GM18499 (cell line): ENCODE data around the gene BCL2L13.
A peak's percentile ranks its signal among the peaks of the same experiment; 100 is the strongest.

Source experiments
- ATAC-seq: cut with Tn5 transposase; IDR thresholded peaks from one replicate; pipeline ENCODE4 v1.9.1; 2021; ENCODE audit warnings: moderate number of reproducible peaks; ENCODE audit not compliant: insufficient read depth, unreplicated experiment

BCL2L13 gene, protein sequence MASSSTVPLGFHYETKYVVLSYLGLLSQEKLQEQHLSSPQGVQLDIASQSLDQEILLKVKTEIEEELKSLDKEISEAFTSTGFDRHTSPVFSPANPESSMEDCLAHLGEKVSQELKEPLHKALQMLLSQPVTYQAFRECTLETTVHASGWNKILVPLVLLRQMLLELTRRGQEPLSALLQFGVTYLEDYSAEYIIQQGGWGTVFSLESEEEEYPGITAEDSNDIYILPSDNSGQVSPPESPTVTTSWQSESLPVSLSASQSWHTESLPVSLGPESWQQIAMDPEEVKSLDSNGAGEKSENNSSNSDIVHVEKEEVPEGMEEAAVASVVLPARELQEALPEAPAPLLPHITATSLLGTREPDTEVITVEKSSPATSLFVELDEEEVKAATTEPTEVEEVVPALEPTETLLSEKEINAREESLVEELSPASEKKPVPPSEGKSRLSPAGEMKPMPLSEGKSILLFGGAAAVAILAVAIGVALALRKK

DNA sequence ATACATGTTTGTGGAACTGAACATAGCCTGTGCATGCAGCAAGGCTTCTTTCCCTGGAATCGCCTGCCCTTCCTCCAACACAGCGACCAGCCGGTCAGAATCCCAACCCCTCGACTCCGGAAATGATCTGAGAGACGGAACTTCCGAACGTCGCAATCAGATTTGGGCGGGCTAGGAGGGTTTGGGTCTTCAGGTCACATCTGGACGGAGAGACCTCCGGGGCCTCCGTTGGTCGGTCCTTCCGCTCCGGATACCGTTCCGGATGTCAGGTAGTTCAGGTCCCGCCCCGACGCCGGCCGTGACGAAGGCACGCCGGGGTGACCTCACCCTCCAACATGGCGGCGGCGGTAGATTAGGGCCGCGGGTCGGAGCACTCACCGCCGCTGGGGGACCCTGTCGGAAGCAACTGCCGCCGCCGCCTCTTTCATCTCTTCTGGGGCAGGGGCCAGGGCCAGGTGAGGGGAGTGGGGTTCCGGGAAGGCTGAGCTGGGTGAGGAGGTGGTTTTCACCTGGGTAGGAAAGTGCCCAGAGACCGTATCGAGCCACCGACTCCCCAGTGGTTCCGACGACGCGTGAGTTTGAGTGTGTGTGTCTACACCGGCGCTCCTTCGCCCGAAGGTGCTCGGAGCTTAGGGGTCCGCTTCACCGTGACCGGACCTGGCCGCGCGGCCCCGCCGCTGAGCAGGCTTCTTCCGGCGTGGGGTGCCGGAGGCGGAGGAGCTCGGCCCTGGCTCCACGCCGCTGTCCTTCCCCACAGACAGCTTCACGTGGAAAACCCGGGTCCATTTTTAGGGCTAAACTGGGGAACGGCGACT is at the start of gene BCL2L13:
TSS of gene BCL2L13 (plus strand) at position 326 of the 815 bp plus-strand sequence. CDS start 16,955 bp downstream, outside the sequence.
- ATAC-seq, result peak; percentile 58

DNA sequence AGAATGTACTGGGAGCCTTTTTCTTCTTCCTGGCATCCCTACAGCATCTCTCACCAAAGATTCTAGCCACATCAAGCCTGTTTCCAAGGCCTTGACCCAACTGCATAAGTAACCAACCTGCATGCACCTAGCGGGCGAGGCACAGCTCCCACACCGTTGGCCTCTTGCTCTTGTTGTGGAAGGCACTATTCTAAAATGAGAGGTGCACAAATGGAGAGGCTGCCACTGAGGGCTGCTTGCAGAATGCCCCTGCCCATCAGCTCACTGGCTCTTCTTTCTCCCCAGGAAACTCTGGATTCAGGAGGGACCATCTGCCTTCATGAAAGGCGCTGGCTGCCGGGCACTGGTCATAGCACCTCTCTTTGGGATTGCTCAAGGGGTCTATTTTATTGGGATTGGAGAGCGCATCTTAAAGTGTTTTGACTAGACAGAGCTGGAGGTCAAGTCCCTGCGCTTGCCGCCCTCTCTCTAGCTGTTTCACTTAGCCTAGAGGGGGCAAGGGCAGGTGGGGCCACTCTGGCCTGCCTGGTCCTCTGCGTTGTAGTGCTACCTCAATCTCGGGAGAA is 48.7 kb upstream of the BCL2L13 start:
- no peak for ATAC-seq

DNA sequence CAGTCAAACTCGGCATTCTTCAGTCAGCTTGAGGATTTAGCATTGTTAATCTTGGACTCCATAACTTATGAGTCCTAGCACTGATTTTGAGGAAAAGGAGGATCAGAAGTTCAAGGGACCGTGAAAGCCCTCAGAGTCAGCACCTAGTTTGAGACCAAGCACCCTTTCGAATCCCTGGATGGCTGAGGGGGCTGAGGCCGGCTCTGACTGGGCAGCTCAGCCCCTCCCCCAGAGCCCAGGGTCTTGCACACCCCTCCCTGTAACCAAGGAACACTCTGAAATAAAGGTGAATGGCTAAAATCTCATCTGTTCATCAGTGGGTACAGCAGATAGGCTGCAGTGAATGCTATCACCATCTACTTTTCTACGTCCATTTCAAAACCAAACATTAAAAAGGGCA is 48.0 kb upstream of the BCL2L13 start:
- no peak for ATAC-seq

DNA sequence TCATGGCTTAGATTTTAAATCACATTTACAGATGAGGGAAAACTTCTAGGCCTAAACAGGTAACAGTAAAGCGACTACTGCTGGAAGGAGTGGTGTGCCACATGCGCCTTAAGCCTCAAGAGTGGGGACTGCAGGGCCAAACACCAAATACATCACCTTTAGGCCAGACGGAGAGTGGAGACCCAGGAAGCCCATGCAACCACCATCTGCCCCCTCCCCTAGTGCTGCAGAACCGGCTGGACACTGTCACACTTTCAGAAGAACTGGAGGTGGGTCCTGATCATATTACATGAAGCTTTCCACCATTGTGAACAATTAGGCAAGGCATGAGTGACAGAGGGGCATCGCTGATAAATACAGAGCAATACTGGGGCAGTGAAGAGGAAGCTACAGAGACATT is 46.4 kb upstream of the BCL2L13 start:
- ATAC-seq, result no peak

DNA sequence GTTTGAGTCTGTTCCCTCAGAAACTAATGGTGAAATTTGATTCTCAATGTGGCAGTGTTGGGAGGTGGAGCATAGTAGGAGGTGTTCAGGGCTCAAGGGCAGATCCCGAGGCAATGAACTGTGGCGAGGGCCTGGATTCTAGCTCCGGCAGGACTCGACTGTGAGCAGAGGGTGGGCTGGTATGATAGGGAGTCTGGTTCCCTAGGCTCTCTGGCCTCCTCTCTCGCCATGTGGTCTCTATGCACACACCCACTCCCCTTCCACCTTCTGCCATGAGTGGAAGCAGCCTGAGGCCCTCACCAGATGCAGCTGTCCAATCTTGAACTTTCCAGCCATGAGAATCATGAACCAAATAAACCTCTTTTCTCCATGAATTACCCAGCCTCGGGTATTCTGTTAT is 42.3 kb upstream of the BCL2L13 start:
- ATAC-seq, result no peak

DNA sequence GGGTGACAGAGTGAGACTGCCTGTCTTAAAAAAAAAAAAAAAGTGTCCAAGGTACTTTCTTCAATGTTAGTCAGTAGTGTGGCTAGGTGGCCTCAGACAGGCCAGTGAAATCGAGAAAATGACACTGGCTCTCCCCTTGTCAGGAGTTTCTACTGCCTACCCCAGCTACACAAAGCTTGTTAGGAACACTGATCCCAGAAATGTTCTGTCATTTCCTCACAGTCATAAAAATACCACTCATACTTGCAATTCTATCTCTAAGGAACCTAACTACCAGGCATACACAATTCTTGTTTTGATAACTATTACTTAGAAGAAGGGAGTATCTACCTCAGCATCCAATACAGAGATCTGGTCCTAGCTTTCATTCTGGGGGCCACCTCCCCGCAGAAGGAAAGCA is 41.3 kb upstream of the BCL2L13 start:
- ATAC-seq, result no peak

DNA sequence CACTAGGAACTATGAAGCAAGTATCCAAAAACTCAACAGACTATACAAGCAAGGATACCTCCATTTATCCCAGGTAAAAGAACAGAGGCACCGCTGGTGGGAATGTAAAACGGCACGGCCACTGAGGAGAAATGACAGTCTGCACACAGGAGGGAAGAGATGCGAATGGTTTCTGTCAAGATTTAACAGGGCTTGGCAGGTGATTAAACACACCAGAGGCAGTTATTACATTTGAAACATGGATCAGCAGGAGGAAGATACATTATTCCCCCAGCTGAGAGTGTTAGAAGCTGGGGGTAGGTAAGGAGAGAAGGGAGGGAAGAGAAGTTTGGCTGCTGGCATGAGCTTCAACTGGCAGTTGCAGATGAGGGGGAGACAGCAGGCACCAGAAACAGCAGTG is 40.2 kb upstream of the BCL2L13 start:
- no peak for ATAC-seq

DNA sequence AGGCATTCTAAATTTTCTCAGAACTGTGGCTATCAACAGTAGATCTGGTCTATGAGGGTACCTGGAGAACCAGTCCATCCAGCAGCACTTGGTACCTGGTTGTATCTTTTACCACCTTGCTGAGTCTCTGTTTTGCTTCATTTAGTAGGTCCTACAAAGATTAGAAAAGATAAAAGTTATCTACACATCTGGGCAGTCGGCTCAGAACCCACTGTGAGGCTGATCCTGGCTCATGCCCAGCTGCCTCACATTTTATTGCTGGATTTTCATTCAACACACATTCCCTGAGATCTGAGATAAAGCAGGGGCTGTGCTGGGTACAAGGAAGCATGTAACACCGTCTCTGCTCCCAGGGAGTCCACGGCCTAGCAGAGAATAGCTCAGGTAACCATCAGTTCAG is 37.5 kb upstream of the BCL2L13 start:
- no peak for ATAC-seq

DNA sequence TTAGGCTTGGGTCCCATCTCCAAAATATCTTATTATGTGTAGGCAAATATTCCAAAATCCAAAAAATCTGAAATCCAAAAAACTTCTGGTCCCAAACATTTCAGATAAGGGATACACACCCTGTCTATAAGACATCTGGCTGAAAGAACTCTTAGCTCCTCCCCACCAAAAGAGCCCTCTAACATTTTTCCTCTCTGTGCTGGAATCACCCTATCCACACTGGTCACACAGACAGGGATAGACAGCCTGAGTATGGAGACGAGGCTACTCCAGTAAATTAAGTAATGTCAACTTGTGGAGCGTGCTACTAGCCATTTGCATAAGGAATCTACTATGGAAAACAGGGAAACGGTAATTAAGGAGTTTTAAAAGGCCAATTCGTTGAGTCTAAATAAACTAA is 34.9 kb upstream of the BCL2L13 start:
- no peak for ATAC-seq

DNA sequence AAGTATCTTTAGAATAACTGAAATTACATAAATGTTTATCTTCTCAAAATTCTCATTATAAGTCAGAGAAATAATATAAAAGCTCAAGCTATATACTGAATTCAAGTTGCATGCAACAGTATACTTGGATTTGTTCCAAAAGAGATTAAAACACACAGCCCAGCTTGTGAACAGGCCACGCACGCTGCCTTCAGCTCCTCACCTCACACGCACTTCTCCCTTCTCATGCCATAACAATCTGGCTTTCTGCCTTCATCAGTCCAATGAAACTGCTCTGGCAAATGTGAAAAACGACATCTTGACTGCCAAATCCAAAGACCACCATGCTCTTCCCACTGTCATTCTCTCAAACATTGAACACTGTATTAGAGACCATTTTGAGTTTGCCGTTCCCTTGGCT is 32.1 kb upstream of the BCL2L13 start:
- no peak for ATAC-seq

DNA sequence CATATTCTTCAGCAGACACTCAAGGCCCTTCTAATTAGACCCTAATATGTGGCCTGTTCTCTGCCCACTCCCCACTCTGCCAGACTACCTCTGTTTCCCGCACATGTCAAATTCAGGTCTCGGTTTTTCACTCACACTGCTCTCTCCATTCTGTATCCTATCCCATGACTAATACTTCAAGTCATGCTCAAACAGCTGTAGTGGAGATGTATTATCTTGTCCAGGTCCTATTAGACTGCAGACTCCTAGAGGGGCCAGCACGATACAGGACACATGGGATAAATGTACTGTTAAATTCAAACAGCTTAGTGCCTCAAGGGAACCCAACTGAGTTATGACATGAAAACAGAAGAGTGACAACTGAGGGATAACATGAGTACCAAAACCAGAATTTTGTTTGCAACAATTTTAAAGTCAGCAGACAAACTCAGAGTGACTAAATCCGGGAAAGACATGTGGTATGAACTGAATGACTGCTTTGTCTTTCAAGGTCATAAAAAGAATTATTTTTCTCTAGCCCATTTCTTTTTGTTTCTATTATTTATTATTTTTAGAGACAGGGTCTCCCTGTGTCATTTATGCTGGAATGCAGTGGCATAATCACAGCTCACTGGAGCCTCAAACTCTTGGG is 30.6 kb upstream of the BCL2L13 start:
- ATAC-seq, result no peak

DNA sequence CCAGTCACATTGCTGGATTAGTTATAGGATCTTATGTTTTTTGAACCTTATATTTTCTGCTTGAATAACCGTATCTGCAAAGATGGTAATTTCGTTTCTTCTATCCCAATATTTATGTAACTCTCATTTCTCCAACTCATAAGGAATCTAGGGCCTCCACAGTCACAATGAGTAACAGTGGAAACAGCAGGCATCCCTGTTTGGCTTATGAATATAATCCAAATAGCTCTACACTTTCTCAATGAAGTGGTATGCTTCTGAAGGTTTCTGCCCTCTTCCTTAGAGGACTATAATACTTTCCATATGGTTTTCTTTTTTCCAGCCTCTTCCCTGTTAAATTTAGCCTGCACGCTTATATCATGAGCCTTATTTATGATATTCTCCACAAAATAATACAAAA is 26.5 kb upstream of the BCL2L13 start:
- no peak for ATAC-seq

DNA sequence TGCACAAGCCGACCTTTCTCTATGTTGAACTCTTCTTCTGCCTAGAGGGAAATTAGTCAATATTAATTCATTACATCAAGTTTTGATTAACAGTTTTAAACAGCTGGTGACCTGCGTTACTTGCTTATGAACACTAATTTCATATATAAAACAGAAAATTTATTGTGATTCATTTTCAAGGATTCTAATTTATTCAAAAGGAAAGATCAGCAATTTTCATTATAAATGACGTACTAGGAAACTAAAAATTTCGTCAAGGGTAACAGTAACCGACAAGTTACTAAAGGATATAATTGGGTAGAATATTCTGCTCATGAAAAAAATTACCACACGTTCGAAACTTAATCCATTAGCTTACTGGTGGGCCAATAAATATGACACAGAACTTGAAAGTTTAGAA is 25.3 kb upstream of the BCL2L13 start:
- ATAC-seq, result no peak

DNA sequence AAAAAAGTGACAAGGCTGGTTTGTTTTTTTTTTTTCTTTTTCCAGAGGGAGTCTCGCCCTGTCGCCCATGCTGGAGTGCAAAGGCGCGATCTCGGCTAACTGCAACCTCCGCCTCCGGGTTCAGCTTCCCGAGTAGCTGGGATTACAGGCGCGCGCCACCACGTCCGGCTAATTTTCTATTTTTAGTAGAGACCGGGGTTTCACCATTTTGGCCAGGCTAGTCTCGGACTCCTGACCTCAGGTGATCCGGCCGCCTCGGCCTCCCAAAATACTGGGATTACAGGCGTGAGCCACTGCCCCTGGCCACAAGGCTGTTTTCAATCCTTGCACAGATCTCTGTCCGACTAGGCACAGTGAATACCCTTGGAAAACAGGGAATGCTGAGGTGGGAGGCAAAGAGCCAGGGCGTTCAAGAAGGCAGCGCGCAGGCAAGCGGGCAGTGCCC is 10.6 kb upstream of the BCL2L13 start:
- ATAC-seq, result no peak

DNA sequence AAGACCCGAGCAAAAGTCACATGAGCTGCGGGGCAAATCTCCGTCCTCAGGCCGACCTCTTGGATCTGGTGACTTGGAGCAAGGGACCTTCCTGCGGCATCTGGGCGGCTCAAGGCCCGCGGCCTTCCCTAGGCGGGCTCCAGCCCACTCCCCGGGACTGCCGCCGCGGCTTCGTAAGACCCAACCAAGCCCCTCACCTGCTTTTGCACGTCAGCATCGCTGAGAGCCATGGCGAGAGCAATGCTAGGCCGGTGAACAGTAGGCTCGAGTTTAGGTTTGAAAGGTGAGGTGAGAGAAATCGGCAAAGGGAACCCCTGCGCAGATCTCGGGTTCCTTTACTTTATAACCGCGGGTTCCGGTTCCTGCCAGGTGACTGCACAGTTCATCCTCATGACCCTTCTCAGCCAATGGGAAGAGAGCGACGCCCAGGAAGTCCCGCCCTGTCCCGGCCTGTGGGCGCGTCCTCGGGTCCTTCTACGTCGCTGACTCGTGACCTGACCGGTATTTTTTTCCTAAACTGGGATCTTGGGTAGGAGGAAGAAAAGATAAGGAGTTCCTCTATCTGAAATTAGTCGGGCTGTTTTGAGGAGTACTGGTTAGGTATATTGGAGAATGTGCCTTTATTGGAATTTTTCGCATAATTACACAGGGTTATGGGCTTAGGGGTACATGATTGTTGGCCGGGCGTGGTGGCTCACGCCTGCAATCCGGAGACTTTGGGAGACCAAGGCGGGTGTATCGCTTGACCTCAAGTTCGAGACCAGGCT is 10.0 kb upstream of the BCL2L13 start, which contains the start of gene ATP6V1E1:
TSS of gene ATP6V1E1 (minus strand) at position 344 of the 767 bp plus-strand sequence. CDS start at position 230, 114 bp downstream.
- peak; percentile 88 for ATAC-seq

DNA sequence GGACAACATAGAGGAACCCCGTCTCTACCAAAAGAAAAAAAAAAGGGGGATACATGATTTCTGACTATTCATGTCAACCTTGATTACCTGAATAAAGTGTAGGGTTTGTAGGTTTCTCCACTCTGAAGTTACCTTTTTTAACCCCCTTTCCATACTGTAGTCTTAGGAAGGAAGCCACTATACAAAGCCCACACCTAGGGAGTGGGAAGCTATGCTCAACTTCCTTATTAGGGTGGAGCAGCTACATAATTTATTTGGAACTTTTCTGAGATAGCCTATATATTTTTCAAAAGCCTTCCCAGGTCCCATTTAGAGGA is 9.4 kb upstream of the BCL2L13 start:
- no peak for ATAC-seq

DNA sequence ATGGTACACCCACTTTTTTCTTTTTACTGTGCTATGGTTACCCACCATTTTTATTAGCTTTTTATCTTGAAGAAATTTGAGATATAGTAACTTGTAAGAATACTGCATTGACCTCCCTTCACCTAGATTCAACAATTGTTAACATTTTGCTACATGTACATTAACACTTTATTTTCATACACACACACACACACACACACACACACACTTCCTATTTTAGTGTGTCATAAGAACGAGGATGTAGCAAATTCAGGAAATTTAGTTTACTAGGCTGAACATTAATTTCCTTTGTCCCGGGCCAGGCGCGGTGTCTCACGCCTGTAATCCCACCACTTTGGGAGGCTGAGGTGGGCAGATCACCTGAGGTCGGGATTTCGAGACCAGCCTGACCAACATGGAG is 8.9 kb upstream of the BCL2L13 start:
- no peak for ATAC-seq

DNA sequence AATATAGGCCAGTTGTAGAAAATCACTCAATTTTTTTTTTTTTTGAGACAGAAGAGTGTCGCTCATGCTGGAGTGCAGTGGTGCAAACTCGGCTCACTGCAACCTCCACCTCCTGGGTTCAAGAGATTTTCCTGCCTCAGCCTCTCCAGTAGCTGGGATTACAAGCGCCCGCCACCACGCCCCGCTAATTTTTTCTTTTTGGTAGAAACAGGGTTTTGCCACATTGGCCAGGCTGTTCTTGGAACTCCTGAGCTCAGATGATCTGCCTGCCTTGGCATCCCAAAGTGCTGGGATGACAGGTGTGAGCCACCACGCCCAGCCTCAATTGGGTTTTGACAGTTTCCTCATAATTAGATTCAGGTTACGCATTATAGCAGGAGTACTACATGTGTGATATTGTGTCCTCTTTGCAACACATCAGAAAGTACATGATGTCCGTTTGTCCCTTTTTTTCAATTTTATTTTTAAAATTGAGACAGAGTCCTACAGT is 7.4 kb upstream of the BCL2L13 start:
- no peak for ATAC-seq

DNA sequence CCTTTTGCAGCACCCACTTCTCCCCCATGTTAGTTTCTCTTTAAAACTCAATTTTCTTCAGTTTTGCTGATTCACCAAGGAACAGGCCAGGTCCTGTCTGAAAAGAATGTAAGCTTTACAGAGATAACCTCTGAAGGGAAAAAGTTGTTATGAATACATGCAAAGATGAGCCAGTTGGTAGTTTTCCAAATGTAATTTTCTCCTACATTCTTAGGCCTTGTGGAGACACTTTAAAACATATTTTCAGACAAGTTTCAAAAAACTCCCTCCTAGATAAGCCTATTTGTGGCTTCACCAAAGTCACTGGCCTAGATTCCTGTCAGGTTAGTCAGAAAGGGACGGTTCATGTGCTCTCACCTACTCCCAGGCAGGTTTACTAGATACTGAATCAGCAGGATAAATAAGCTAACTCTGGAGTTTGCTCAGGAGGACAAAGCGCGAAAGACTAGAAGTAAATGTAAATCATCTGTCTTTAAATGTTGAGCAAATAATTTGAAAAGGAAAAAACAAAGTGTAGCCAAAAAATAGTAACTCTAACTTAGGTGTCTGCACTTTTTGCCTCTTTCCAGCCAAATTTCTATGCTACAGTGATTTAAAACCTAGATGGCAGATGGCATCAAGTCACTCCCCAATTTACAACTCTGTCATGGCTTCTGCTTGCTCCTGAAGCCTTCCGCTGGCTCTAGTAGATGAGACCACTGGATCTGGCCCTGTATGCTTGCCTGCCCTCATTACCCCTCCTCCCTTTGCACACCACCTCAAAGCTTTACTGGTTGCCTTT is 5.2 kb upstream of the BCL2L13 start:
- no peak for ATAC-seq
